NCI-H2227 (cell line): ENCODE measurements around the gene CACNA1E.

Source experiments
- DNase-seq: peaks from one replicate; lab custom pipeline; 2025; ENCODE audit not compliant: unreplicated experiment; lab: John Stamatoyannopoulos, UW

The CACNA1E gene

GRCh38 chr1:181483285-181484195 is at the start of gene CACNA1E:
CACNA1E (plus strand) TSS chr1:181483517; CDS start chr1:181483745, 228 bp downstream.
- DNase-seq: peak; percentile 44

GRCh38 chr1:181433931-181434330 is 49.4 kb upstream of the CACNA1E start:
- no peak for DNase-seq

GRCh38 chr1:181438013-181438412 is 45.3 kb upstream of the CACNA1E start:
- DNase-seq: no peak

GRCh38 chr1:181440510-181440909 is 42.8 kb upstream of the CACNA1E start:
- no peak for DNase-seq

- no peak for DNase-seq
Measured at GRCh38 chr1:181442181-181442525, 41.2 kb upstream of the CACNA1E start.

GRCh38 chr1:181443231-181443853 is 40.0 kb upstream of the CACNA1E start:
- no peak for DNase-seq

GRCh38 chr1:181445436-181445835 is 37.9 kb upstream of the CACNA1E start:
- DNase-seq: no peak

- DNase-seq: no peak
Measured at GRCh38 chr1:181448461-181448860, 34.9 kb upstream of the CACNA1E start.

GRCh38 chr1:181451661-181452230 is 31.6 kb upstream of the CACNA1E start:
- no peak for DNase-seq

- DNase-seq: no peak
Measured at GRCh38 chr1:181452746-181453145, 30.6 kb upstream of the CACNA1E start.

GRCh38 chr1:181453541-181454201 is 29.6 kb upstream of the CACNA1E start:
- DNase-seq: no peak

GRCh38 chr1:181456551-181456950 is 26.8 kb upstream of the CACNA1E start:
- DNase-seq: no peak

- no peak for DNase-seq
Measured at GRCh38 chr1:181458419-181458818, 24.9 kb upstream of the CACNA1E start.

- DNase-seq: no peak
Measured at GRCh38 chr1:181459067-181459466, 24.2 kb upstream of the CACNA1E start.

- DNase-seq: no peak
Measured at GRCh38 chr1:181469829-181470228, 13.5 kb upstream of the CACNA1E start.

GRCh38 chr1:181475580-181475979 is 7.7 kb upstream of the CACNA1E start:
- DNase-seq: no peak

- DNase-seq: no peak
Measured at GRCh38 chr1:181476581-181476980, 6.7 kb upstream of the CACNA1E start.

GRCh38 chr1:181478306-181478705 is 5.0 kb upstream of the CACNA1E start:
- DNase-seq: no peak

- peak; percentile 70 for DNase-seq
Measured at GRCh38 chr1:181479137-181479745, 4.1 kb upstream of the CACNA1E start.

GRCh38 chr1:181482001-181482430 is 1.3 kb upstream of the CACNA1E start:
- DNase-seq: no peak
